Measurements from ENCODE around the gene SAMSN1.
A peak's percentile ranks its signal among the peaks of the same experiment; 100 is the strongest.

SAMSN1 gene

DNA sequence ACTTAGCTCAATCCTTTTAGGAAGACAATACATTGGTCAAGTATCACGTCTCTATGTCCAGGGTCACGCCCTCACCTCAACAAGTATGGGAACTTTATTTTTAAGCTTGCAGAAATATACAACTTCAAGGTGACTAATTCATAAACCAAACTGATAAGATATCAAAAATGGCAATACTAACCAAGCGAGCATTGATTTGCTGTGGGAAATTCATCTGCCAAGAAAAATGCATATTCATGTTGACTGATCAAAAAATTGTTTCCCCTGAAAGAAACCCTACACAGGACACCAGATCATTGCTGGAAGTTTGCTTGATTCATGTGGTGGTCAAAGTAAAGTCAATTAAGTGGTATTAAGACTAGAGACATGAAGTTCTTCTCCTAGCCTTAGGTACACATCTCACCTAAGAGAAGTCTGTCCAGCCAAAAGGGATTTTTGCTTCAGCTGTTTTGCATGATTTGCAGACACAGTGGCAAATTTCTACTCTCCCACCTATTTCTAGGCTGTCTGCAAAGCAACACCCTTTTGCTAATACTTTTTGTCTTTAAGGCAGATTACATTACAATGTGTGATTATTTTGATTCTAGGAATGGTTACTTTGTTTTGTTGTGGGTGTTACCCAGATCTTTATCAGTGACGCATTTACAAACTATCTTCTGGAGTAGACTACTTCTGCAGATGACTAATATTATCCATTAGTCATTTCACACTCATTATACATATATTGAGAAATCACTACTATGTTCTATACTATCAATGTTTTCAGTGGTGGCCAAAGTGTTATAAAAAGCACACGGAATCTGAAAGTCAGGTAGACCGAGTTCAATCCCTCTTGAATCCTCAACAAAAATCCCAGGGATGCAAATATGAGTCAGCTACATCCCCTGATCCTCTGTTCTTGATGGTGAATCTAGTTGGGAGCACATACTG is 12.4 kb downstream of the SAMSN1 start:
- TF ChIP-seq MAX (IDR thresholded peaks at IDR 0.05; ENCODE audit: low read depth, low read length) (no peak), POLR2A (IDR thresholded peaks at IDR 0.05; ENCODE audit: extremely low read depth, insufficient read length) (no peak), MYC (IDR thresholded peaks at IDR 0.05; ENCODE audit: low read depth, low read length) (no peak), CTCF (IDR thresholded peaks at IDR 0.05; ENCODE audit: low read depth, low read length) (no peak)
- DNase-seq (ENCODE audit: low read depth): peak; percentile 57
- H3K4me3 ChIP-seq (ENCODE audit: low read depth, low read length): no peak overlapping the region

DNA sequence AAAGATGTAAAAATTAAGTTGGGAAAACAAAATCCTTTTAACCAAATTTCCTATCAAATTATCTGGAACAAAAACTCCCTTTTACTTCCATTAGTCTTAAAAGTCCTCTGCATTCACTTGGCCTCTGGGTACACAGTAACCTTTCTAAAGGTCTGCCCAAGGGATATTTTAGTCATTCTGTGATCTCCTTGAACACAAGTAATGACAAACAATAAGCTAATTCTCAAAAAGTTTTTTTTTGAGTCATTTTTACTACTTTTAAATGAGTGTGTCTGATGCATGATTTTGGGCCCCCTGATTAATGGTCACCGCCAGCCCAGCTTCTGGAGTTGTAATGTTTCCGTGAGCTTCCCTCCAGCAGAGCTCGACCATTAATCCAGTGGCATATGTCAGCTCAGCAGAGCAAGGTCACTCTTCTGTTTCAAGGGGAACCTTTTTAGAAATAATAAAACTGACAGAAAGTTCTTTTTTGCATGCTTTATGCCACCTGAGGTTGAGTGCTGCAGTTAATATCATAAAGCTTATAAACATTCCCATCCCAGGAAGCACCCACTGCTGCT is 14.3 kb downstream of the SAMSN1 start:
- peak; percentile 19 for DNase-seq (ENCODE audit: low read depth)
- no peak for TF ChIP-seq MAX (IDR thresholded peaks at IDR 0.05; ENCODE audit: low read depth, low read length)
- no peak for TF ChIP-seq CTCF (IDR thresholded peaks at IDR 0.05; ENCODE audit: low read depth, low read length)
- TF ChIP-seq MYC (IDR thresholded peaks at IDR 0.05; ENCODE audit: low read depth, low read length): no peak
- TF ChIP-seq POLR2A (IDR thresholded peaks at IDR 0.05; ENCODE audit: extremely low read depth, insufficient read length): no peak
- H3K4me3 ChIP-seq (ENCODE audit: low read depth, low read length): no peak overlapping the region

GRCh38 chr21:14530592-14530991 is 15.5 kb downstream of the SAMSN1 start:
- TF ChIP-seq POLR2A (IDR thresholded peaks at IDR 0.05; ENCODE audit: extremely low read depth, insufficient read length): no peak
- DNase-seq (ENCODE audit: low read depth): peak; percentile 24
- H3K4me3 ChIP-seq (ENCODE audit: low read depth, low read length): no peak overlapping the region

GRCh38 chr21:14528815-14529214 is 17.3 kb downstream of the SAMSN1 start:
- no peak for DNase-seq (ENCODE audit: low read depth)
- H3K4me3 ChIP-seq (ENCODE audit: low read depth, low read length): no peak overlapping the region
- TF ChIP-seq POLR2A (IDR thresholded peaks at IDR 0.05; ENCODE audit: extremely low read depth, insufficient read length) (no peak), MAX (IDR thresholded peaks at IDR 0.05; ENCODE audit: low read depth, low read length) (no peak), CTCF (IDR thresholded peaks at IDR 0.05; ENCODE audit: low read depth, low read length) (no peak), MYC (IDR thresholded peaks at IDR 0.05; ENCODE audit: low read depth, low read length) (no peak)

- H3K4me3 ChIP-seq (ENCODE audit: low read depth, low read length): peak overlapping the region; percentile 54
- TF ChIP-seq MYC (IDR thresholded peaks at IDR 0.05; ENCODE audit: low read depth, low read length) (no peak), CTCF (IDR thresholded peaks at IDR 0.05; ENCODE audit: low read depth, low read length) (no peak), MAX (IDR thresholded peaks at IDR 0.05; ENCODE audit: low read depth, low read length) (no peak), POLR2A (IDR thresholded peaks at IDR 0.05; ENCODE audit: extremely low read depth, insufficient read length) (no peak)
- DNase-seq (ENCODE audit: low read depth): peak; percentile 82
These were observed 18.1 kb downstream of the SAMSN1 start for GRCh38 chr21:14527696-14528652.

Measured in NB4 (cell line).